GM12872 (cell line): ENCODE measurements around the gene GLMN.

Experiments used
- CTCF ChIP-seq: IDR thresholded peaks from 3 replicates; pipeline ENCODE4 v1.5.1; 2011; ENCODE audit warnings: low read depth, mild to moderate bottlenecking, low read length, moderate library complexity; ENCODE audit not compliant: insufficient read depth

GLMN gene

GRCh38 chr1:92298213-92298572 lies 594 bp downstream of the GLMN start:
- TF ChIP-seq CTCF = no peak

- TF ChIP-seq CTCF = peak; percentile 55
Measured at GRCh38 chr1:92291372-92291999, 7.3 kb downstream of the GLMN start.

DNA sequence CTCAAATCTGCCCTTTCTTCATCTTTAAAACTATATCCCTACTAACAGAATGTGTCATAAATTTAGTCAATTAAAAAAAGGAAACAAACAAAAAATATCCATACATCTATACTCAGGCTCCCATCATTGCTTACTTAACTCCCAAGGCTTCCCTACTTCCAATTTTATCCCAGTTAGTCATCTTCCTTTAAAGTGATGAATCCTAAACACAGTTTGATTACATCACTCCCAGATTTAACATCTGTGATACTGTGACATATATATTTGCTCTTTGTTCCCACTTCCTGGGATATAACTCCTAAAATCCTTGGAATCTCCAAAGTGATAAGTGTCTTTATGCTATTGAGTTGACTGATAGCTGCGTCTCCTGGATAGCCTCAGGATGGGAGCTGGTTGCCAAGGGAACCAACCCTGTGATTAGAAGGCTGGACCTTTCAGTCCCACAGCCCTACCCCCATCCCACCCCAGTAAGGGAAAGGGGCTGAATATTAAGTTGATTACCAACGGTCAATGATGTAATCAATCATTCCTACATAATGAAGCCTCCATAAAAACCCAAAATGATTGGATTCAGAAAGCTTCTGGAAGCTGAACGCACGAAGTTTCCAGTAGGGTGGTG lies 21.6 kb downstream of the GLMN start:
- TF ChIP-seq CTCF = no peak

DNA sequence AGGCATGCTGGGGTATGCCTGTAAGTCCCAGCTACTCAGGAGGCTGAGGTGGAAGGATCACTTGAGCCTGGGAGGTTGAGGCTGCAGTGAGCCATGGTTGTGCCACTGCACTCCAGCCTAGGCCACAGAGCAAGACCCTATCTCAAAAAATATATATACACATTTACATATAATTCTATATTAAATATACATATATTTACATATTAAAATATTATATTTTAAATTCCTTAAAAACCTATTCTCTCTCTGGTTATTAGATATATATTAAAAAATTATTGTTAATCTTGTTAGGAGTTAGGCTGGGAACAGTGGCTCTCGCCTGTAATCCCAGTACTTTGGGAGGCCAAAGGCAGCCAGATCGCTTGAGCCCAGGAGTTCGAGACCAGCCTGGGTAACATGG lies 22.7 kb downstream of the GLMN start:
- no peak for TF ChIP-seq CTCF

DNA sequence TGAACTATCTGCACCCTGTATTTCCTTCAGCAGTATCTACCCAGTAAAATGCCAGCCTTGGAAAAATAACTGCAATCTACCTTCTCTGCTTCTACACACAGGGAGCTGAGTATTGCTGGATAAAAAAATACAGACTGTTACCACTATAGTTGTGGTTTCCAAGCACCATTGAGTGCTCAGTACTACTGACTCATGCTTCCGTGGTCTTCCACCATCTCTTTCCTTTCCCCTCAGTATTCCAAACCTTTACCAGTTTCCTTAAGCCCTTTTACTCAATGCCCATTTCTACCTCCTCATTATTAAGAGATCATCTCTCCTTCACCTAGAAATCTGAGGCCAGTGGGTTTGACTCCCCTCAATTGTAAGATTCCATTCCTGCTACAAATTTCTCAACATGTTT lies 23.8 kb downstream of the GLMN start:
- TF ChIP-seq CTCF = no peak

DNA sequence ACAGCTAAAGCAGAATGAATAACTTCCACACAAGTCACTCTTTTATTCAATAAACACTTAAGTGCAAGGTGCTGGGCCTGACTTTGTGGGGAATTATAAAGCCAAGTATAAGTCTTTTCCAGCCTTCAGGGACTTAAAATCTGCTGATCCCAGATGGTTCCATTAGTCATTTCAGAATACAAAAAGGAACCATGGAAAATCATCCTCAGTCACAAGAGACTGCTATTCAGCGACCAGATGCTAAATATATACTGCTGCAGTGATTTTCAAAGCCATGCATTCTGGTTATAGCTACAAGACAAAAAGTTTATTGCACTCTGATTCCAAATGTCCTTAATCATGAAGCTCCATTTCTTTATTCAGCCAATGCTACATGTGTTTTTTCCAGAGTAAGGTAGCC lies 25.7 kb downstream of the GLMN start:
- TF ChIP-seq CTCF = no peak

DNA sequence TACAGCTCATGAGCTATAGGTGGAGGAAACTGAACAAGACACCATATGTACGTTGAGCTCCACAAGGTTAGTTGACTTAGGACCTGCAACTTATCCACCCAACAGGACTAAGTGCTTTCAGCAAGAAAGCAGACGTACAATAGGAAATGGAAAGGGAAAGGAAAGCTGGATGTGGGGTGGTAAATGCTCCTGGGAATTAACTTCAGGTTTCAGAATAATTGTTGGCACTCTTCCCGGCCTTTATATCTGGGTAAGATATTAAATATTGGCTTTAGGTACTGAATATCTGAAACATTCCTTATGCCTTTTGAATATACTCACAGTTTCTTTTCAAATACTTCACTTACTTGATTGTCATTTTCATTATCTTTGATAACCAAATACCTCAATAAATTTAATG lies 36.3 kb downstream of the GLMN start:
- TF ChIP-seq CTCF = no peak
